GM12878 (cell line): ENCODE data around the gene ARMC9. TPM values are rescaled to one million over a fixed set of nuclear protein-coding genes. Genes with fewer than 3 reads are reported as not detected.

Experiments
- BMI1 ChIP-seq: fragments of 450-650 bp; IDR thresholded peaks from 2 replicates; pipeline ENCODE4 v1.6.1; 2016; ENCODE audit warnings: mild to moderate bottlenecking, moderate library complexity, borderline replicate concordance
- CREB1 ChIP-seq: IDR thresholded peaks from 2 replicates; pipeline ENCODE4 v1.6.1; 2012; ENCODE audit warnings: low read depth, mild to moderate bottlenecking, inconsistent platforms
- EGR1 ChIP-seq, 2 experiments: IDR thresholded peaks; 1 replicate in 1 of 2; 2 replicates in 1 of 2; pipeline ENCODE4 v1.6.1; 2011 to 2012; ENCODE audit warnings: low read depth in 2 of 2, low read length in 2 of 2, borderline replicate concordance in 1 of 2, mild to moderate bottlenecking in 1 of 2, moderate library complexity in 1 of 2
- GABPA ChIP-seq: IDR thresholded peaks from 2 replicates; pipeline ENCODE4 v1.6.1; 2014; ENCODE audit warnings: antibody characterized with exemption, low read depth, mild to moderate bottlenecking, inconsistent platforms
- GATAD2B ChIP-seq: fragments of 450-650 bp; conservative IDR thresholded peaks from 2 replicates; pipeline ENCODE4 v1.6.1; 2017; ENCODE audit warnings: low read depth, mild to moderate bottlenecking, moderate library complexity
- HDGF ChIP-seq: fragments of 450-650 bp; IDR thresholded peaks from 2 replicates; pipeline ENCODE4 v1.6.1; 2016; ENCODE audit warnings: antibody characterized with exemption
- IRF4 ChIP-seq: IDR thresholded peaks from 2 replicates; pipeline ENCODE4 v1.6.1; 2011; ENCODE audit warnings: low read depth, low read length
- JUNB ChIP-seq: IDR thresholded peaks from 2 replicates; pipeline ENCODE4 v1.6.1; 2016; ENCODE audit warnings: antibody characterized with exemption, mild to moderate bottlenecking
- MEF2B ChIP-seq: fragments of 450-650 bp; IDR thresholded peaks from 2 replicates; pipeline ENCODE4 v1.6.1; 2018; ENCODE audit warnings: mild to moderate bottlenecking, moderate library complexity; ENCODE audit not compliant: partially characterized antibody, poor library complexity, severe bottlenecking
- POLR2AphosphoS2 ChIP-seq: IDR thresholded peaks from 2 replicates; pipeline ENCODE4 v1.6.1; 2011; ENCODE audit warnings: low read depth, mild to moderate bottlenecking, low read length, improper control_type of control experiment, moderate library complexity
- RAD21 ChIP-seq: IDR thresholded peaks from 2 replicates; pipeline ENCODE4 v1.6.1; 2011; ENCODE audit warnings: mild to moderate bottlenecking, low read depth, low read length, moderate library complexity; ENCODE audit not compliant: insufficient read depth
- RUNX3 ChIP-seq: IDR thresholded peaks from 2 replicates; pipeline ENCODE4 v1.6.1; 2012; ENCODE audit warnings: low read length, inconsistent platforms
- SMAD5 ChIP-seq: IDR thresholded peaks from 2 replicates; pipeline ENCODE4 v1.6.1; 2016; ENCODE audit warnings: antibody characterized with exemption, low read depth
- SMARCA5 ChIP-seq: fragments of 450-650 bp; IDR thresholded peaks from 2 replicates; pipeline ENCODE4 v1.6.1; 2017; ENCODE audit warnings: mild to moderate bottlenecking
- SRF ChIP-seq, 2 experiments: IDR thresholded peaks; 2 replicates each; pipeline ENCODE4 v1.6.1; 2011; ENCODE audit warnings: low read depth in 2 of 2, low read length in 2 of 2, mild to moderate bottlenecking in 1 of 2, moderate library complexity in 1 of 2
- WRNIP1 ChIP-seq: IDR thresholded peaks from 2 replicates; pipeline ENCODE4 v1.6.1; 2011; ENCODE audit warnings: low read depth, low read length, improper control_type of control experiment, borderline replicate concordance
- polyA plus RNA-seq, 11 experiments: library from polyadenylated mRNA; depleted of rRNA in 4 of 11; unstranded in 6 of 11; stranded (reverse) in 5 of 11; fragments of >200 nt; fragmentation: Nextera tagmentation in 4 of 11; fragmentation: Illumina TruSeq in 1 of 11; extraction: Ambion mirVana in 4 of 11; extraction: Trizol in 1 of 11; gene quantifications; 1 replicate in 1 of 11; 2 replicates in 10 of 11; pipeline versions ENCODE4 v1.2.1 to v1.2.3, GENCODE V29; 2011 to 2016; ENCODE audit warnings: inconsistent platforms in 2 of 11, missing spikeins in 2 of 11, low read depth in 1 of 11
- total RNA-seq, 4 experiments: library from RNA; depleted of rRNA in 3 of 4; stranded (reverse); fragments of >200 nt in 3 of 4; fragmentation: Illumina TruSeq in 1 of 4; extraction: Trizol in 1 of 4; gene quantifications; 2 replicates each; pipeline versions ENCODE4 v1.2.1 to v1.2.3, GENCODE V29; 2013 to 2021
- TF ChIP-seq, protein P1 (sequence below): fragments of 450-650 bp; formaldehyde crosslinking; IDR thresholded peaks from 2 replicates; pipeline ENCODE4 v1.4.0; 2022; ENCODE audit warnings: mild to moderate bottlenecking, moderate library complexity
- TF ChIP-seq, protein P2 (sequence below): IDR thresholded peaks from 2 replicates; pipeline ENCODE4 v1.6.1; 2011; ENCODE audit warnings: low read depth, mild to moderate bottlenecking, low read length, moderate library complexity, borderline replicate concordance; ENCODE audit errors: extremely low read depth
- TF ChIP-seq, protein P3 (sequence below): fragments of 150-350 bp; IDR thresholded peaks from 2 replicates; pipeline ENCODE4 v1.6.1; 2016; ENCODE audit warnings: low read depth, low read length
- TF ChIP-seq, protein P4 (sequence below): fragments of 450-650 bp; IDR thresholded peaks from 2 replicates; pipeline ENCODE4 v1.6.1; 2018; ENCODE audit warnings: borderline replicate concordance, mild to moderate bottlenecking; ENCODE audit not compliant: partially characterized antibody

The ARMC9 gene
- total and polyA plus RNA-seq, 10 of the 15 experiments (the other 5 are each of a cell fraction or from before 2014, with no cell fraction given), result 3.8 to 21.8 (median 10.4) TPM

DNA sequence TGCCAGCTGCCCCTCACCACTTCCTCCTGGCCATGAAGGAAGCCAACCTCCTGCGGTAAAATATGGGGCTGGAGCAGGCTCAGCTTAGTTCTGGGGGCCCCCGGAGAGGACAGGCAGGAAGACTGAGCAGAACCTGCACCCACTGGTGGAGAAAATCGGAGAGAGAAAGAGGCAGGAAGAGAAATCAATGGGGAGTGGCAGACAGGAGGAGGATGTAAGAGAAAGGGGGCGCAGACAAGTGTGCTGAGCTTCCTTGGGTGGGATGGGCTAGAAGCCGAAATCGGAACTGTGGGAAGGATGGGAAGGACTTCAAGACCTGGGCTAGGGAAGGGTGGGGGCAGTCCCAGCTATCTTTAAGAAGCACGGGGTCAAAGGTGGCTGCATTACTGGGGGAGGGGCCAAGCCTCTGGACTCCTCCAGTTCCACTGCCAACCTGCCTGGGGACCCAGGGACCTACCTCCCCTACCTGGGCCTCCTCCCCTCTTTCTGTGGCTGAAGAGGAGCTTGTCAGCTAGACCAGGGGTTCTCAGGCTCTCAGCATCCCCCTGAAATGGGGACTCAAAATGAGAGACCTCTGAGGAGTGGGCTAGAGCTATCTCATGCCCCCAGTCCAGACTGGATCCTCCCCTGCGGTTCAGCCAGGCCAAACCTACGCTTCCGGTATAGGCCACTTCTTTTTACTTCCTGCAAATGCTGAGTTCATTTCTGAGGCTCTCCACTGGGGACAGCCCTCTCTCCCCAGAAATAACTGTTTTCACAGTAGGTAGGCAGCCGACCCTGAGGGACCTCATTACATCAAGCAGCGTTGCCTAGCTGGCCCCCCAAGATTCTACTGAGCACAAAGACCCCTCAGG is 163.5 kb downstream of the ARMC9 start (continued):
- TF ChIP-seq, protein P1, sequence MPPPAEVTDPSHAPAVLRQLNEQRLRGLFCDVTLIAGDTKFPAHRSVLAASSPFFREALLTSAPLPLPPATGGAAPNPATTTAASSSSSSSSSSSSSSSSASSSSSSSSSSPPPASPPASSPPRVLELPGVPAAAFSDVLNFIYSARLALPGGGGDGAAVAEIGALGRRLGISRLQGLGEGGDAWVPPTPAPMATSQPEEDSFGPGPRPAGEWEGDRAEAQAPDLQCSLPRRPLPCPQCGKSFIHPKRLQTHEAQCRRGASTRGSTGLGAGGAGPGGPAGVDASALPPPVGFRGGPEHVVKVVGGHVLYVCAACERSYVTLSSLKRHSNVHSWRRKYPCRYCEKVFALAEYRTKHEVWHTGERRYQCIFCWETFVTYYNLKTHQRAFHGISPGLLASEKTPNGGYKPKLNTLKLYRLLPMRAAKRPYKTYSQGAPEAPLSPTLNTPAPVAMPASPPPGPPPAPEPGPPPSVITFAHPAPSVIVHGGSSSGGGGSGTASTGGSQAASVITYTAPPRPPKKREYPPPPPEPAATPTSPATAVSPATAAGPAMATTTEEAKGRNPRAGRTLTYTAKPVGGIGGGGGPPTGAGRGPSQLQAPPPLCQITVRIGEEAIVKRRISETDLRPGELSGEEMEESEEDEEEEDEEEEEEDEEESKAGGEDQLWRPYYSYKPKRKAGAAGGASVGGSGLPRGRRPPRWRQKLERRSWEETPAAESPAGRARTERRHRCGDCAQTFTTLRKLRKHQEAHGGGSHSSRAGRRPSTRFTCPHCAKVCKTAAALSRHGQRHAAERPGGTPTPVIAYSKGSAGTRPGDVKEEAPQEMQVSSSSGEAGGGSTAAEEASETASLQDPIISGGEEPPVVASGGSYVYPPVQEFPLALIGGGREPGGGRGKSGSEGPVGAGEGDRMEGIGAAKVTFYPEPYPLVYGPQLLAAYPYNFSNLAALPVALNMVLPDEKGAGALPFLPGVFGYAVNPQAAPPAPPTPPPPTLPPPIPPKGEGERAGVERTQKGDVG (CRISPR knock-in tag), result no peak
- TF ChIP-seq, protein P2, sequence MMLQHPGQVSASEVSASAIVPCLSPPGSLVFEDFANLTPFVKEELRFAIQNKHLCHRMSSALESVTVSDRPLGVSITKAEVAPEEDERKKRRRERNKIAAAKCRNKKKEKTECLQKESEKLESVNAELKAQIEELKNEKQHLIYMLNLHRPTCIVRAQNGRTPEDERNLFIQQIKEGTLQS, result no peak
- TF ChIP-seq IRF4 (no peak), GATAD2B (no peak), POLR2AphosphoS2 (no peak), SMARCA5 (no peak), CREB1 (no peak), HDGF (no peak), BMI1 (no peak), JUNB (no peak), SRF (IDR thresholded peaks at IDR 0.05; ENCODE audit: low read depth in 2 of 2, low read length in 2 of 2) (peak; percentile 72 to 86), RUNX3 (peak; percentile 71), WRNIP1 (no peak), SMAD5 (no peak), EGR1 (IDR thresholded peaks at IDR 0.05; ENCODE audit: borderline replicate concordance in 1 of 2, low read depth in 2 of 2, low read length in 2 of 2) (peak in 1 of 2 experiments; percentile 46; a peak in 1 of 3 replicates), RAD21 (0 out of 2 replicates have a peak, but pooled peaks have one; percentile 27), GABPA (0 out of 2 replicates have a peak, but pooled peaks have one; percentile 23), MEF2B (peak; percentile 39)
- TF ChIP-seq, protein P3, sequence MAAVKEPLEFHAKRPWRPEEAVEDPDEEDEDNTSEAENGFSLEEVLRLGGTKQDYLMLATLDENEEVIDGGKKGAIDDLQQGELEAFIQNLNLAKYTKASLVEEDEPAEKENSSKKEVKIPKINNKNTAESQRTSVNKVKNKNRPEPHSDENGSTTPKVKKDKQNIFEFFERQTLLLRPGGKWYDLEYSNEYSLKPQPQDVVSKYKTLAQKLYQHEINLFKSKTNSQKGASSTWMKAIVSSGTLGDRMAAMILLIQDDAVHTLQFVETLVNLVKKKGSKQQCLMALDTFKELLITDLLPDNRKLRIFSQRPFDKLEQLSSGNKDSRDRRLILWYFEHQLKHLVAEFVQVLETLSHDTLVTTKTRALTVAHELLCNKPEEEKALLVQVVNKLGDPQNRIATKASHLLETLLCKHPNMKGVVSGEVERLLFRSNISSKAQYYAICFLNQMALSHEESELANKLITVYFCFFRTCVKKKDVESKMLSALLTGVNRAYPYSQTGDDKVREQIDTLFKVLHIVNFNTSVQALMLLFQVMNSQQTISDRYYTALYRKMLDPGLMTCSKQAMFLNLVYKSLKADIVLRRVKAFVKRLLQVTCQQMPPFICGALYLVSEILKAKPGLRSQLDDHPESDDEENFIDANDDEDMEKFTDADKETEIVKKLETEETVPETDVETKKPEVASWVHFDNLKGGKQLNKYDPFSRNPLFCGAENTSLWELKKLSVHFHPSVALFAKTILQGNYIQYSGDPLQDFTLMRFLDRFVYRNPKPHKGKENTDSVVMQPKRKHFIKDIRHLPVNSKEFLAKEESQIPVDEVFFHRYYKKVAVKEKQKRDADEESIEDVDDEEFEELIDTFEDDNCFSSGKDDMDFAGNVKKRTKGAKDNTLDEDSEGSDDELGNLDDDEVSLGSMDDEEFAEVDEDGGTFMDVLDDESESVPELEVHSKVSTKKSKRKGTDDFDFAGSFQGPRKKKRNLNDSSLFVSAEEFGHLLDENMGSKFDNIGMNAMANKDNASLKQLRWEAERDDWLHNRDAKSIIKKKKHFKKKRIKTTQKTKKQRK, result no peak
- TF ChIP-seq, protein P4, sequence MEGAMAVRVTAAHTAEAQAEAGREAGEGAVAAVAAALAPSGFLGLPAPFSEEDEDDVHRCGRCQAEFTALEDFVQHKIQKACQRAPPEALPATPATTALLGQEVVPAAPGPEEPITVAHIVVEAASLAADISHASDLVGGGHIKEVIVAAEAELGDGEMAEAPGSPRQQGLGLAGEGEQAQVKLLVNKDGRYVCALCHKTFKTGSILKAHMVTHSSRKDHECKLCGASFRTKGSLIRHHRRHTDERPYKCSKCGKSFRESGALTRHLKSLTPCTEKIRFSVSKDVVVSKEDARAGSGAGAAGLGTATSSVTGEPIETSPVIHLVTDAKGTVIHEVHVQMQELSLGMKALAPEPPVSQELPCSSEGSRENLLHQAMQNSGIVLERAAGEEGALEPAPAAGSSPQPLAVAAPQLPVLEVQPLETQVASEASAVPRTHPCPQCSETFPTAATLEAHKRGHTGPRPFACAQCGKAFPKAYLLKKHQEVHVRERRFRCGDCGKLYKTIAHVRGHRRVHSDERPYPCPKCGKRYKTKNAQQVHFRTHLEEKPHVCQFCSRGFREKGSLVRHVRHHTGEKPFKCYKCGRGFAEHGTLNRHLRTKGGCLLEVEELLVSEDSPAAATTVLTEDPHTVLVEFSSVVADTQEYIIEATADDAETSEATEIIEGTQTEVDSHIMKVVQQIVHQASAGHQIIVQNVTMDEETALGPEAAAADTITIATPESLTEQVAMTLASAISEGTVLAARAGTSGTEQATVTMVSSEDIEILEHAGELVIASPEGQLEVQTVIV, result peak; percentile 34
